Subcutaneous adipose tissue (tissue), 4 donors: ENCODE measurements around the gene GINS3. TPM values are rescaled to one million over a fixed set of nuclear protein-coding genes. Genes with fewer than 3 reads are reported as not detected.

Experiments used
- CTCF ChIP-seq: fragments of 450-650 bp; IDR thresholded peaks from one replicate; pipeline ENCODE4 v1.5.1; 2016; ENCODE audit warnings: low read depth, mild to moderate bottlenecking, control low read depth, antibody characterized with exemption, moderate library complexity
- total RNA-seq, 4 donors: library from RNA; depleted of rRNA; stranded (reverse); fragments of >200 nt; gene quantifications; one replicate each; pipeline ENCODE4 v1.1.0, GENCODE V29; 2016

GINS3 gene
- total RNA-seq, 4 donors from 2014 or later = 3.9 to 11.1 (median 5.0) TPM

GRCh38 chr16:58433569-58433951, 41.3 kb downstream of the GINS3 start:
- no peak for TF ChIP-seq CTCF

GRCh38 chr16:58435779-58436178, 43.5 kb downstream of the GINS3 start:
- no peak for TF ChIP-seq CTCF

GRCh38 chr16:58440131-58440530, 47.9 kb downstream of the GINS3 start:
- TF ChIP-seq CTCF = no peak

- no peak for TF ChIP-seq CTCF
Measured at GRCh38 chr16:58442547-58442946, 50.3 kb downstream of the GINS3 start.

GRCh38 chr16:58443783-58444182, 51.5 kb downstream of the GINS3 start:
- TF ChIP-seq CTCF = no peak

- TF ChIP-seq CTCF = no peak
Measured at GRCh38 chr16:58444265-58444664, 52.0 kb downstream of the GINS3 start.

- no peak for TF ChIP-seq CTCF
Measured at GRCh38 chr16:58448890-58449289, 56.6 kb downstream of the GINS3 start.
